ENCODE measurements around the gene TTLL6. TPM values are rescaled to one million over a fixed set of nuclear protein-coding genes. Genes with fewer than 3 reads are reported as not detected.

TTLL6 gene
- total RNA-seq, 1 donor from 2014 or later = 2.8 TPM

DNA sequence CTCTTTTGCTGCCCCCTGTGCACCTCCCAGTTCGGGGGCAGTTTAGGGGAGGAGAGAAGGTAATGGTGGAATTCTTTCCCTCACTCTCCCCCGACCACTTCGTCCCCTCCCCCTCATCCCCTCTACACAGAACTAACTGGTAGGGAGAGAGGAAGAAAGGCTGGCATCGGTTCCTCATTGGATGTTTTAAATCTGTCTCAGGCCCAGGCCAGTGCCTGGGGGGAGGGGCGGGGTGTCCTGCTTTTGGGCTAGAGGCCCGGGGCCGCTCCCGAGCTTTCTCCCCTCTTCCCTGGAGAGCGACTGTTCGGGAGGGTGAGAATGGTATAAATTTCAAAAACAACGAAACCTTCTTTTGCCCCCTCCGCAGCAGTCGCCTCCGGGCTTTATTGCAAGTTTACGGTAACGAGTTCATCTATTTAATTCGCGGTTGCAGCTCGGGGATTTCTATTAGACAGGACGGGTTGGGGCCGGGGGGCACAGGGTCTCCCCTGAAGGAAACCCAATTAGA, 94.1 kb downstream of the TTLL6 start, which contains the start of gene PRAC2:
Gene PRAC2 (plus strand): TSS at position 271 of the 508 bp plus-strand sequence. CDS start 1,226 bp downstream, outside the sequence.
- DNase-seq (ENCODE audit: extremely low spot score, unreplicated experiment) = no peak
- Mint-ChIP-seq H3K4me1 (ENCODE audit: unreplicated experiment) (peaks cover 12% of the 10 kb centered on the region), H3K27me3 (peaks cover 100% of the 10 kb centered on the region), H3K4me3 (peak within 1 kb of the TSS; percentile 13), H3K27ac (peak within 1 kb of the TSS; percentile 9), H3K9me3 (no peaks in the 10 kb centered on the region), H3K36me3 (no peaks in the 10 kb centered on the region)
- TF ChIP-seq, protein P1, sequence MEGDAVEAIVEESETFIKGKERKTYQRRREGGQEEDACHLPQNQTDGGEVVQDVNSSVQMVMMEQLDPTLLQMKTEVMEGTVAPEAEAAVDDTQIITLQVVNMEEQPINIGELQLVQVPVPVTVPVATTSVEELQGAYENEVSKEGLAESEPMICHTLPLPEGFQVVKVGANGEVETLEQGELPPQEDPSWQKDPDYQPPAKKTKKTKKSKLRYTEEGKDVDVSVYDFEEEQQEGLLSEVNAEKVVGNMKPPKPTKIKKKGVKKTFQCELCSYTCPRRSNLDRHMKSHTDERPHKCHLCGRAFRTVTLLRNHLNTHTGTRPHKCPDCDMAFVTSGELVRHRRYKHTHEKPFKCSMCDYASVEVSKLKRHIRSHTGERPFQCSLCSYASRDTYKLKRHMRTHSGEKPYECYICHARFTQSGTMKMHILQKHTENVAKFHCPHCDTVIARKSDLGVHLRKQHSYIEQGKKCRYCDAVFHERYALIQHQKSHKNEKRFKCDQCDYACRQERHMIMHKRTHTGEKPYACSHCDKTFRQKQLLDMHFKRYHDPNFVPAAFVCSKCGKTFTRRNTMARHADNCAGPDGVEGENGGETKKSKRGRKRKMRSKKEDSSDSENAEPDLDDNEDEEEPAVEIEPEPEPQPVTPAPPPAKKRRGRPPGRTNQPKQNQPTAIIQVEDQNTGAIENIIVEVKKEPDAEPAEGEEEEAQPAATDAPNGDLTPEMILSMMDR (conservative IDR thresholded peaks at IDR 0.05) = no peak

DNA sequence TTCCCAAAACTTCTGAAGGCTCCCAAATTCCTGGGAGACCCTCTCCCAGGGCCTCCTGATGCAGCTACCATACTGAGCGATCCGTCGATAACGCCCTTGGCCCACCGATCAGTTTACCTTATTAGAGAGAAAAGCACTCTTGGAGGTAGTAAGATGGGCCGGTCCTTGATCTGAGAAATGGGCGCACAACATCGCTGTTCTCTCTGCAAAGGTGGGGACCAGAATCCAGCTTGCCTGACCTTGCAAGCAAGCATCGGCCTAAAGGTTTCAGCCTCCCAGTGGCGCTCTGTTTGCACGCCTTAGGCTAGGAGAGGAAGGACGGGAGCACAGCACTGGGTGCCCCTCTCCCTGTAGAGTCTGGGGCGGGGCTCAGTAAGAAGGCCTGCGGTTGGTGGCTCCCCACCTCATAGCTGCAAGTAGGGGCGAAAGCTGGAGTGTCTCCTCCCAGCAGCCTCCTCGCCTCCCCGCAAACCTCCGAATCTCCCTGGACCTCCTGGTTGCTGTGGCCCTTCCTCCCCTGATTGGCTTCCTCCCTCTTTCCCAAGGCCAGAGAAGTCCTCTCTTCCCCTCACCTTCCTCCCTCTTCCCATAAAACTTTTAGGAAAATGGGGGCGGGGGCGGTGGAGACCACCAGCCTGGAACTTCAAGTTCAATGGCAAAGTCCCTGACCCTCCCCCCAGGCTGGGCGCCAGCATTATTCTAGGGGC, 94.7 kb downstream of the TTLL6 start, which contains the start of gene PRAC1:
Gene PRAC1 (minus strand): TSS at position 318 of the 707 bp plus-strand sequence. CDS start 126 bp downstream, at position 192.
- Mint-ChIP-seq H3K9me3 (no peaks in the 10 kb centered on the region), H3K27ac (no peak within 1 kb of the TSS), H3K36me3 (no peaks in the 10 kb centered on the region), H3K4me1 (ENCODE audit: unreplicated experiment) (peaks cover 12% of the 10 kb centered on the region), H3K4me3 (peak within 1 kb of the TSS; percentile 13), H3K27me3 (peaks cover 100% of the 10 kb centered on the region)
- TF ChIP-seq, protein P1 (conservative IDR thresholded peaks at IDR 0.05) = no peak
- no peak for DNase-seq (ENCODE audit: extremely low spot score, unreplicated experiment)

DNA sequence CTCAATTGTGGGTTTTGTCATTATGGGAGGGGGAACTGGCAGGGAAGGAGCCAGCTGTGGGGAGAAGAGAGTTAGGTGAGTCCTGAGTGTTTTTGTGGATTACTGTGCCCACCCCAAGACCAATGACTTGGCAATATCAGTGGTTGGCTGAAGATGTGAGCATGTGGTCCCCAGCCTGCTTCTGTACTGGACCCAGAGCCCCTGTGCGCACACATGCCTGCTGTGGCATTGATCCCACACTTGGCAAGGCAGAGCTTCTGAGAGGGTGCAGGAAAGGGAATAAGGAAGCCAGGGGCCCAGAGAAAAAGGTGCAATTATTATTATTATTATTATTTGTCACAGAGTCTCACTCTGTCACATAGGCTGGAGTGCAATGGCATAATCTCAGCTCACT, 96.0 kb downstream of the TTLL6 start:
- DNase-seq (ENCODE audit: extremely low spot score, unreplicated experiment) = no peak
- Mint-ChIP-seq H3K4me1 (ENCODE audit: unreplicated experiment) (peaks cover 12% of the 10 kb centered on the region), H3K27me3 (peaks cover 100% of the 10 kb centered on the region), H3K27ac (peak overlapping the region; percentile 17), H3K36me3 (no peaks in the 10 kb centered on the region), H3K4me3 (peak overlapping the region; percentile 48), H3K9me3 (no peaks in the 10 kb centered on the region)
- TF ChIP-seq, protein P1 (conservative IDR thresholded peaks at IDR 0.05) = no peak

DNA sequence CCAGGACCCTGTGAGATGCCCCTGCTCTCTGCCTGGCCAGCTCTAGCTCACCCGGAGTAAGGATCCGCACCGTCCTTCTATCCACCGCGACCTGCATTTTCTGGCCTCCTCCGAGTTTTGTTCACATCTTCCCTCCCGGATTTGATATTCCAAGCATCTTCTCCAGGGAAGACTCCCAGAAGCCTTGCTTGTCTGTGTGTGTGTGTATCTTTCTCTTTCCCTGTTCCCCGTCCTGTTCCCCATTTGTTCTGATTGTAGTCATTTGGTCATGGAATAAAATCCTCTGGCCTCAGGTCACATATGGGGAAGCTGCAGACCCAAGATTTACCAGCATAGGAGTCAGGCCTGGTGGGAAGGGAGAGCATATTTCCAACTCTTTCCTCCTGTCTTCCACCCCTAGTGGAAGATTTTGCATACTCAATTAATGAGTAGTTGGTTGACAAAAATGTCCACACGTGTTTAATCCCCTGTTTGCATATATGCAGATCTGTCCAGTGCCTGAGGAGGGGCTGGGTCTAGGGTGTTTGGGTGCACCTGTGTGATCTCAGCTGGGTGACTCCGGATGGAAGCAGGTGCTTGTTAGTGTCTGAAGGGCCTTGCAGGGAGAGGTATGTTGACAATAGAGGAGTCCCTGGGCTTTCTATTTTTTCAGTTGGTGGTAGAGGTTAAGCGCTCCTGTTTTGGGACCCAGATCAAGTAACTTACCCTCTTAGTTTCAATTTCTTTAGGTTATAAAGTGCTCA, 96.6 kb downstream of the TTLL6 start:
- H3K4me3 Mint-ChIP-seq = peak overlapping the region; percentile 76
- H3K9me3 Mint-ChIP-seq = no peaks in the 10 kb centered on the region
- peak overlapping the region; percentile 17 for H3K27ac Mint-ChIP-seq
- TF ChIP-seq, protein P1 (conservative IDR thresholded peaks at IDR 0.05) = no peak
- peaks cover 12% of the 10 kb centered on the region for H3K4me1 Mint-ChIP-seq (ENCODE audit: unreplicated experiment)
- H3K36me3 Mint-ChIP-seq = no peaks in the 10 kb centered on the region
- DNase-seq (ENCODE audit: extremely low spot score, unreplicated experiment) = no peak
- H3K27me3 Mint-ChIP-seq = peaks cover 100% of the 10 kb centered on the region

DNA sequence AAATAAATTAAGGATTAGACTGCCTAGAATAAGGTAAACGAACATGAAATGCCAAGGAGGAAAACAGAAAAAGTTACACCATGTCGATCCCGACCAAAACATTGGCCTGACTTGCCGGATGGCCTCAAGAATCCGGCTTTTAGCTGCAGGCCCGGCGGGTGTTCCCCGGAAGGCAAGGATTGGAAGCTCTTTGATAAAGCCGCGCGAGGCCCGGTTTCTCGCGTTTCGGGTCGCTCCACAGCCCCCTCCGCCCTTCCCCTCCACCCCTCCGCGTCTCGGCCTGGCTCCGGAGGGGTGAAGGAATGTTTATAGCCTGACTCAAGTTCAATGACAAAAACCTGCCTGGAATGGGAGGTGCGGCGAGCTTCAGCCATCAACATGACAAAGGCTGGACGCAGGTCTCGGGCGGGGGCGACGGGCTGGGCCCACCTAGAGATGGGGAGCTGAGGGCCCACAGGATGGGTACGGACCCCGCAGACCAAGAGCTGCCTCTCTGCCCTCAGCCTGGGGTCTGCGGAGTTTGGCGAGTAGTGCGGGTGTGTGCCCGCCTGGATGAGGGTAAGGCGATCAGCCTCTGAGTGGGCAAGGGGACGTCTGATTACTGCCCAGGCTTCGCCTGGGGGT, 97.3 kb downstream of the TTLL6 start:
- Mint-ChIP-seq H3K4me1 (ENCODE audit: unreplicated experiment) (peaks cover 12% of the 10 kb centered on the region), H3K36me3 (no peaks in the 10 kb centered on the region), H3K27ac (no peak overlapping the region), H3K9me3 (no peaks in the 10 kb centered on the region), H3K4me3 (peak overlapping the region; percentile 45), H3K27me3 (peaks cover 100% of the 10 kb centered on the region)
- no peak for DNase-seq (ENCODE audit: extremely low spot score, unreplicated experiment)
- TF ChIP-seq, protein P1 (conservative IDR thresholded peaks at IDR 0.05) = no peak
